Keratinocyte (primary cell): ENCODE results near the gene TNFRSF4.

Source experiments
- CTCF ChIP-seq, 3 experiments: IDR thresholded peaks in 1 of 3; conservative IDR thresholded peaks in 1 of 3; optimal IDR thresholded peaks in 1 of 3; 2 replicates in 2 of 3; 3 replicates in 1 of 3; pipeline versions ENCODE3 to v1.5.1; 2011; ENCODE audit warnings: low read length in 3 of 3, mild to moderate bottlenecking in 3 of 3, moderate library complexity in 2 of 3, control low read depth in 1 of 3, inconsistent platforms in 1 of 3; ENCODE audit not compliant: insufficient read depth in 2 of 3; ENCODE audit errors: extremely low read depth in 1 of 3
- EZH2 ChIP-seq: IDR thresholded peaks from one replicate; pipeline ENCODE4 v1.6.1; 2012; ENCODE audit warnings: inconsistent platforms, mild to moderate bottlenecking, low read length, moderate library complexity

- TF ChIP-seq CTCF (optimal IDR thresholded peaks at IDR 0.05 in 1 of 3, IDR thresholded peaks at IDR 0.05 in 1 of 3, conservative IDR thresholded peaks at IDR 0.05 in 1 of 3; ENCODE audit: extremely low read depth in 1 of 3, insufficient read depth in 2 of 3, low read length in 3 of 3) (no peak), EZH2 (no peak)
These were observed 22.3 kb upstream of the TNFRSF4 start for GRCh38 chr1:1236176-1236763.
